ENCODE data around the gene KCNA10.

Gene KCNA10

GRCh38 chr1:110493059-110493699 is 25.8 kb downstream of the KCNA10 start:
- no peak for DNase-seq (ENCODE audit: low read depth)
- H3K4me3 ChIP-seq (ENCODE audit: low read length) = no peak overlapping the region
- TF ChIP-seq CTCF (conservative IDR thresholded peaks at IDR 0.05; ENCODE audit: low read depth, low read length) = no peak

DNA sequence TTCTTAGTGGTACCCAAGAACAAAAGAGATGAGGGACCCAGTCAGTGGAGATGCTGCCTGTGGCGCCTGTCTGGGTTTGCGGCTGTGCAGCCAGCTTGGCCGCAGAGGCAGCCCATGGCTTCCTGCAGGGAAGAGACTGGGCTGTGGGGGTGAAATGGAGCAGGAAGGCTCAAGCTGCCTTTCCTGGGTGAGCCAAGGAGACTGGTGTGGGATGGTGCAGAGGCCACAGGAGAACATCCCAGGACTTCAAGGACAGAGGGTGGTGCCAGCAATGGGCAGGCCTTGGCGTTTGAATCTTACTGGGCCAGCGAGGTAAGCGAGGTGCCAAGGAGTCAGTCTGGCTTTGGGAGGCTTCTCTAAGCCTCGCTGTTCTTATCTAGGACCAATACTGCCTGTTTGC is 26.4 kb downstream of the KCNA10 start:
- no peak for DNase-seq (ENCODE audit: low read depth)
- H3K4me3 ChIP-seq (ENCODE audit: low read length) = no peak overlapping the region
- TF ChIP-seq CTCF (conservative IDR thresholded peaks at IDR 0.05; ENCODE audit: low read depth, low read length) = no peak

DNA sequence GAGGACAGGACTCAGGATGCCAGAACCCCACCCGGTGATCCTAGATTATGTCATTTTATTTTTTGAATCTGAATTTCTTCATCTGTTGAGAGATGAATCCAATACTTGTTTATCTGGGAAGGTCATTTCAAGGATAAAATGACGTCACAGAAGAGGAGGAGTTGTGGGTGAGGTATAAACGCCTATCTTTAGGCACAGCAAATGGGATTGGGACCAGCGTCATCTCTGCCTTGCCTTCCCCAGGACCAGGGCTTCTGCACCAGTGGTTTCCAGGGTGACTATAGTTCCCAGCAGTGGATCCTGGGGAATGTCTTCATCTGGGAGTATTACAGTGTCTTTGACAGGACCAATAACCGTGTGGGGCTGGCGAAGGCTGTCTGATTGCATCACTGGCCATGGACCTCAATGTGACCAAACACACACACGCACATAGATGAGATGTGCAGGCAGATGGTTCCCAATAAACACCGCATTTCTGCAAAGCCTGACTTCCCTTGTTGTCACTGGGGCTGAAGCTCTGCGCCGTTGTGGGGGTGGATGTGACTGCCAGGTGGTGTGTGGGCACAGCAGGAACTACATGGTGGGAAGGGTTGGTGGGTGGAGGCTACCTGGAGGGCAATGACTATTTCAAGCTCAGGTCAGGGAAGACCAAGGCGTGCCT is 28.1 kb downstream of the KCNA10 start:
- no peak for DNase-seq (ENCODE audit: low read depth)
- no peak for TF ChIP-seq CTCF (conservative IDR thresholded peaks at IDR 0.05; ENCODE audit: low read depth, low read length)
- H3K4me3 ChIP-seq (ENCODE audit: low read length) = no peak overlapping the region

DNA sequence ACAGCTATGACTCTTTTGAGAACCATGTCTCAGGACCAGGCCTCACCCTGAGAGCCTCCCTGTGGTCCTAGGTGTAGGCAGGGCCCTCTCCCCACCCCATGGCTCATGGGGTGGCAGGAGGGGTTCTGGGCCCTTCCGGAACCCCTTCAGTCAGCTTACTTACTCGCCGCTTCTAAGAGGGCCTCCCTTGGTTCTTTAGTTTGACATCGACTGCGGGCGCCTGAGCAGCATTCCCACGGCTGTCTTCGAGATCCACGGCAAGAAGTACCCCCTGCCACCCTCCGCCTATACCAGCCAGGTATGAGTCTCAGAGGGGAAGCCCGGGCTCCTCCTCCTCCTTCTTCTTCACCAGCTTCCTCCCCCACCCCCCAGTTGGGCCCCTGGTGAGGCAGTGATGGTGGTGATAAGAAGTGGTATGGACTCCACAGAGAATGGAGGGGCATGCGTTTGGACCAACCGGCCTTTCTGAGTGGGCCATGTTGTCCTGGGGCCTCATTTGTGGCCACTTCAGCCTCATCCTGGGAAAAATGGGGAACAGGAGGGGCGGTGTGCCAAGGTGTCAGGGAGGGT is 28.9 kb downstream of the KCNA10 start:
- H3K4me3 ChIP-seq (ENCODE audit: low read length) = no peak overlapping the region
- TF ChIP-seq CTCF (conservative IDR thresholded peaks at IDR 0.05; ENCODE audit: low read depth, low read length) = no peak
- DNase-seq (ENCODE audit: low read depth) = no peak

DNA sequence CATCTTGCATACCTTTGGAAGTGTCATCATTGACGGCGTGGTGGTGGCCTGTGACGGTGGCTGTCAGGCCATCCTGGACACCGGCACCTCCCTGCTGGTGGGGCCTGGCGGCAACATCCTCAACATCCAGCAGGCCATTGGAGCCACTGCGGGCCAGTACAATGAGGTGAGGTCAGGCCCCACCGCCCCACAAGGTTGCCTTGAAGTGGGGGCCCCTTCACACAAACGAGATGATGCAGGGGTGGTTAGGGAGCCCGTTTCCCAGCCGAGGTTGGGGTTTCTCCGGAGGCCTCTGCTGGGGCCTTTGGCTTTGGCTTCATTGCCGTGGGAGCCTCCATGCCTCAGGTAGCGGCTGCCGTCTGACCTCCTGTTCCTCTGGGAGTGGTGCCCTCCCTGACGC is 29.6 kb downstream of the KCNA10 start:
- no peak for TF ChIP-seq CTCF (conservative IDR thresholded peaks at IDR 0.05; ENCODE audit: low read depth, low read length)
- no peak for DNase-seq (ENCODE audit: low read depth)
- H3K4me3 ChIP-seq (ENCODE audit: low read length) = no peak overlapping the region

GRCh38 chr1:110488867-110489266 is 30.1 kb downstream of the KCNA10 start:
- no peak for DNase-seq (ENCODE audit: low read depth)
- no peak overlapping the region for H3K4me3 ChIP-seq (ENCODE audit: low read length)
- no peak for TF ChIP-seq CTCF (conservative IDR thresholded peaks at IDR 0.05; ENCODE audit: low read depth, low read length)

DNA sequence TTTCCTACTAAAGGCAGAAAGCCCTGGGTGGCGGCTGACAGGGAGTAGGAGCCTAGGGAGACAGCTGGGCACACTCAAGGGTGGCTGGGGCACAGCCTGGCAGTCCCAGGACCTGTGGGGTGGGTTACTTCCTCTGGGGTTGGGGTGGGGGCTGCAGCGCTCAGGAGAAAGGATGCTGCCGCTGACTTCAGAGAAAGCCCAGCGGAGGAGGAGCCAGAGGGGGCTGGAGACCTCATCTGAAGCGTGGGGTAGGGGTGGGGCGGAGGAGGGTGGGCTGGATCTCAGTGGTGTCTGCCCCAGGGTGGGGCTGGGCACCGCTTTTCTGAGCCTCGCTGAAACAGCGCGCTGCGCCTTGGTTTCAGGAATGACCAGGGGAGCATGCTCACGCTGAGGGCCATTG is 30.8 kb downstream of the KCNA10 start:
- H3K4me3 ChIP-seq (ENCODE audit: low read length) = no peak overlapping the region
- no peak for TF ChIP-seq CTCF (conservative IDR thresholded peaks at IDR 0.05; ENCODE audit: low read depth, low read length)
- DNase-seq (ENCODE audit: low read depth) = no peak

Data from retinal pigment epithelial cell (primary cell).